HG02885 (cell line): ENCODE data around the gene TIMM17B.

Experiments used
- ATAC-seq: cut with Tn5 transposase; IDR thresholded peaks from one replicate; pipeline ENCODE4 v1.9.1; 2021; ENCODE audit warnings: mild to moderate bottlenecking; ENCODE audit not compliant: unreplicated experiment, poor library complexity

The TIMM17B gene

GRCh38 chrX:48897625-48898306, at the start of gene TIMM17B, which contains the start of gene PQBP1:
TSS of gene TIMM17B (minus strand) at chrX:48897768. CDS start at chrX:48897749, 19 bp downstream.
TSS of gene PQBP1 (plus strand) at chrX:48897930. CDS start at chrX:48898510, 580 bp downstream.
- ATAC-seq = peak; percentile 86

DNA sequence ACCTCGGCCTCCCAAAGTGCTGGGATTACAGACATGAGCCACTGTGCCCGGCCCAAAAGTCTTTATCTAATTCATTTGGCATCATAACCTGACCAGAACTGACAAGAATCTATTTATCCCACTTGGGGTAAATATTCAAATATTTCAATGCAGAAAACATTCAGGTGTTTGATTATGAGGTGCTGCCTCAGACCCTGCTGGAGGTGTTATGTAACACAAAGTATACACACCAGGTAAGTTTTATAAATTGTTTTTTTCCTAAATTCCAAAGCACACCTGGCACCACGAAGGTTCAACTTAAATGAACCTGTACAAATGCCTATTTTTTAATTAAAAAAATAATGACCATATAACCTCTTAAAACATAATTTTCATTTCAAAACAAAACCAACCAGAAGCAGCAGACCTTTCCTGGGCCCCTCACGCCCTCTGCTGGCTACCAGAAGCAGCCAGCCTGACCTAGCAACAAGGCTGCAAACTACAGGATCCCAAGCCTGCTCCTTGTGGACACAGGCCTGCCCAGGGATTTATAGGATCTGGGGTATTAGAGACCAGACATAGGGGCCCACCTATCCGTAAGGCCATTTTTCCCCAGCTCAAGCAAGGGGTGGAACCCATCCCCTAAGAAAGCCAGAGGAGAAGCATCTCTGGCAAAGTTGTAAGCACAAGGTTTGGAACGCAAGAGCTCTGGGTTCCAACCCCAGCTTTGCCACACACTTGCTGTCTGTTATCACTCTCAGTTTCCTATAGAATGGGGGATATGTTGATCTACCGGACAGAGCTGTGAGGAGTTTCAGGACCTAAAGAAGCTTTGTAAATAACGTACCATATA, 48.2 kb upstream of the TIMM17B start:
- ATAC-seq = peak; percentile 66

GRCh38 chrX:48942895-48943294, 45.3 kb upstream of the TIMM17B start:
- ATAC-seq = no peak

DNA sequence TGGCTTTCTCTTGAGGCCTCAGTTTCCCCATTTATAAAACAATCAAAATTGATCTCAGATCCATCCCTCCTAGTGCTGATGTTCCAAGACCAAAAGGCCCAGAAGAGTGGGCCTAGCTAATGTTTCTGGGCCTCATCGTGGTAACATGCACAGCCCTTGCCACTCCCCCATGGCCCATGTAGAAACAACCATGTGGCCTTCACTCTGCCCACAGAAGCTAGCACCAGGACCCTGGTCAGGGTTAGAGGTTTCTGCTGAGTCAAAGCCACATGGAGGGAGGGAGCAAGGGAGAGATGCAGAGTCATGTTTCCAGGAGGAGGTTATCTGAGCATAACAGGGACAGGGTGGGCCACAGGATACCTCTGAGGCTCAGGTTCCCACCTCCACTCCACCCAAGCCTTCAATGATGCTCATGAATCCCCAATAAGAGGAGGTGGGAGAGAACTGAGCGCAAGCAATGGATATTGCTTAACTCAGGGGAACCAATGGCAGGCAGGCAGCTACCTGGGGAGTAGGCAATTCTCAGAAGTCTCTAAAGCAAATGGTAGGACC, 42.9 kb upstream of the TIMM17B start:
- ATAC-seq = no peak

DNA sequence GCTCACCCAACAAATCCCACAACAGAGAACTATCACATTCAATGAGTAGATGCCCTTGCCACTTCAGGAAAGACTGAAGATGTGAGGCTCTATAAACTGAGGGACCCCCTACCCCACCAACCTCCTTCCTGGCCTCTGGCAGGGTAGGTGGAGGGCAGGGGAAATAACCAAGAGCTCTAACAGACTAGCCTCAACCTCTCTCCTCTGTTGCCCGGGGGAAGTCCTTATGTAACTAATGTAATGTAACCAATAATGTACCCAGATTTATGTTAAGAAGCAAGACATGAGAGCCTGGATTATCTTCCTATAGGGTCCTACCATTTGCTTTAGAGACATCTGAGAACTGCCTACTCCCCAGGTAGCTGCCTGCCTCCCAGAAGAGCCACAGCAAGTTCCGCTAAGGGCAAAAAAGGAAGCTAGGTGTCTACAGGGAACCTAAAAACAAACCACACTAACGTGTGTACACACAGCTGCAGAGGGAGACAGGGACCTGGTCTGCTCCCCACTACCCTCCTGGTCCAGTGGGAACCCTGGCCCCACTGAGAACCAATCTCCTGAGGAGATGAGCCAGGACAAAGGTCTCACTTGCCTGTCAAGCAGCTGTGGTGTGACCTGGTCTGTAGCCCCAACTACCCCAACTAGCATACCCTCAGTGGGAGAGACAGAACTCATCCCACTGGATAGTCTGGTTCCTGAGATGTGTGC, 42.1 kb upstream of the TIMM17B start:
- ATAC-seq = no peak

DNA sequence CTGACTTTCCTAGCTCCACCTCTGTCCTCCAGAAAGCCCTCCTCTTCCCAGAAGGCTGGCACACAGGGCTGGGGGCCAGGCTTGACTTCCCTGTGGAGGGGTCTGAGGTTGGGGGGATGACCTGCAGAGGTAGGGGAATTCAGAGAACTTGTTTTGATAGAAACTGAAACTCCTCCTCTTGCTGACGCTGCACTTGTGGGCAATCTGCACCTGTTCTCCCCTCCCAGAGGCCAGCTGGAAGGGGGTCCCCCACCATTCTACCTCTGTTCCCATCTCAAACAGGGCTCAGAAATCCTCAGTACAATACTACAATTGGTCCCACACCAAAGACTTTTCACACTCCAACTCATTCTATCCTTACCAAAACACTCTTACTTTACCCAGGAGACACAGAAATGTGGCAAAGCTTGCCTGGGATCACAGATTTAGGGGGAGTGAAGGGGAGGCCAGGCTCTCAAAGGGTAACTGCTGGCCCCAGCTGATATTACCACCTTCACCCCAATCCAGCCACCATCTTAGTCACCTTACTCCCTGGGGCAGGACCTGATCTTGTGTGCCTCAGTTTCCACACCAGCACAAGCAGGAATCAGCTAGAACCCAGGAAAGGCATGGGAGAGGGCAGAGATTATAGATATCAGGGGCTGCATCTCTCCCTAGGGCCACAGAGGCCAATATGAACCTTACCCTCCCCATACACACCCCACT, 41.3 kb upstream of the TIMM17B start:
- peak; percentile 52 for ATAC-seq

- ATAC-seq = peak; percentile 72
Measured at GRCh38 chrX:48937054-48937907, 39.7 kb upstream of the TIMM17B start.

DNA sequence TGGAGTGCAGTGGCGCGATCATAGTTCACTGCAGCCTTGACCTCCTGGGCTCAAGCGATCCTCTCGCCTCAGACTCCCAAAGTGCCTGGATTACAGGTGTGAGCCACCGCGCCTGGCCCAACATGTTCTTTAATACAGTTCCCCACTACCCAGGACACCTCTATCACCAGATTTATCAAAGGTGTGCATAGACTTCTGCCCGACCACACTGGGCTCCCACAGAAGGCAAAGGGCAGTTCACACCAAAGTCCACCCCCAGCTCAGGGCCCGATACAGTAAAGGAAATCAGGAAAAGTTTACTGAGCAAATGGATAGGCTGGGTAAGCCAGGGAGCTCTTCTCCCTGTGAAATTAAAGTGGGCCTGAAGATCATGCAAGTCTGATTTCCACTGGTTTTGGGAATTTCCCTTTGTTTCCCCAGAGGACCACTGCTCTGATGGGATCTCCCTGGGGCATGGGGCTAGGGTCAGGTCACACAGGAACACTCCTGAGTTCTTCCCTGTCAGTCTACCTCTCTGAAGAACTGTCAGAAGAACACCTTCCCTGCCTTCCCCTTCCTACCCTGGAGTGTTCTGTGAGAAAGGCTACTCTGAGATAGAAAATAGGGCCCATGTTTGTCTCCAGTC, 39.0 kb upstream of the TIMM17B start:
- no peak for ATAC-seq

GRCh38 chrX:48935301-48935670, 37.7 kb upstream of the TIMM17B start:
- no peak for ATAC-seq

DNA sequence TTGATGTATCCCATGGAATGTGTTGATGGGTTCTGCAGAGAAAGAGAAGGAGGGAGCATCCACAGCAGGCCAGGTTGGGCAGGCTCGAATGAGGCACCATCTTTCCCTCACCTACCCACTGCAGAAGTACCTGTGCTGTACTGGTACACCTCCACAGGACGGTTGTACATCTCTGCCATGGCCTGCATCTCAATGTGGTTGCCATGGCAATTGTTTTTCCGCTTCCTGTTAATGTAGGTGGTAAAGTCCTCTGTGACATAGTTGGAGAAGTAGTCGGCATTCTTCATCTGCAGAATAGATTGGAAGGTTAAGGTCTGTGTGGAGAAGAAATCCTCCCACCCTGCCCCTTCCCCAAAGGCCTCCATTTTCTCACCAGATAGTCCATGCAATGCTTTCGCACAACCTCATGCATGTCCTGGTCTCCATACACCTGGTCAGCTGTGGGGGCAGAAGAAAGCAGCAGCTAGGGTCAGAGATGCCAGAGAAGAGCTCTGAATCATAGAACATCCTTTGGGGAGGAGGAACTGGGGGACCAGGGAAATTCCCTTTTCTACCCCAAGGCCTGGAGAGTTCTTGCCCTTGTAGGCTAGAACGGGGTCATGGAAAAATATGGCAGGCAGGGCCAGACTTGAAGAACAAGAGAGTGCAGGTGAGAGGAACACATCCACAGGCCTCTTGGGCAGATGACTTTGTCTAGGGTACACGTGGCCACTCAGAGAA, 37.2 kb upstream of the TIMM17B start:
- no peak for ATAC-seq

- no peak for ATAC-seq
Measured at GRCh38 chrX:48933757-48934156, 36.2 kb upstream of the TIMM17B start.

GRCh38 chrX:48927736-48928382, 30.3 kb upstream of the TIMM17B start:
- ATAC-seq = no peak

GRCh38 chrX:48927123-48927522, 29.6 kb upstream of the TIMM17B start:
- no peak for ATAC-seq

DNA sequence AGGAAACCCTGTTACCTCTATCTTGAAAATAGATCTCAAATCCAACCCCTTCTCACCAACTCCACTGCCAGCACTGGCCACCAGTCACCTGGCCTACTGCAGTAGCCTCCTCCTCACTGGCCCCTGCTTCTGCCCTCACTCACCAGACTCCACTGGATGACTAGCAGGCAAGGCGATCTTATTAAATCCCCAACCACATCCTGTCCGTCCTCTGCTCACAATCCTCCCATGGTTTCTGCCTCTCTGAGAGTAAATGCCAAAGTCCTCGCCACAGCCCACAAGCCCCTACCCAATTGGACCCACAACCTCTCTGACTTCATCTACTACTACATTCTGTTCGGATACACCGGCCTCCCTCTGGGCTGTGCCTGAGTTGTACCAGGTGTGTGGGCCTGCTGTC, 26.7 kb upstream of the TIMM17B start:
- no peak for ATAC-seq

- no peak for ATAC-seq
Measured at GRCh38 chrX:48923771-48924170, 26.2 kb upstream of the TIMM17B start.

DNA sequence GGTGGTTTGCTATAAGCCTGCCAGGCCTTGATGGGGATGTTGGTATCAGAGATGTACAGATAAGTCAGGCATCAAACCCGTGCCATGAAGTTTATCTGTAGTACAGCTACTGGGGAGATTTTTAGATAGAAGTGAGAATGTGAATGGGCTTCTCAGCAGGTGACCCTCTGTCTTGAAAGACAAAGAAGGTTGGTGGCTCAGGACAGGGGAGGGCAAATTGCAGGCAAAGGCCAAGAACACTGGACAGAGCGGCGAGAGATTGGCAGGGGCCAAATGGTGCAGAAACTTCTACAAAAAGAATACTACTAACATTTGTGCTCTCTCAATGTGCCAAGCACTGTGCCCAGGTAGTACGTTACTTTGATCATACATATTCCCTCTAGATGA, 23.1 kb upstream of the TIMM17B start:
- ATAC-seq = no peak

DNA sequence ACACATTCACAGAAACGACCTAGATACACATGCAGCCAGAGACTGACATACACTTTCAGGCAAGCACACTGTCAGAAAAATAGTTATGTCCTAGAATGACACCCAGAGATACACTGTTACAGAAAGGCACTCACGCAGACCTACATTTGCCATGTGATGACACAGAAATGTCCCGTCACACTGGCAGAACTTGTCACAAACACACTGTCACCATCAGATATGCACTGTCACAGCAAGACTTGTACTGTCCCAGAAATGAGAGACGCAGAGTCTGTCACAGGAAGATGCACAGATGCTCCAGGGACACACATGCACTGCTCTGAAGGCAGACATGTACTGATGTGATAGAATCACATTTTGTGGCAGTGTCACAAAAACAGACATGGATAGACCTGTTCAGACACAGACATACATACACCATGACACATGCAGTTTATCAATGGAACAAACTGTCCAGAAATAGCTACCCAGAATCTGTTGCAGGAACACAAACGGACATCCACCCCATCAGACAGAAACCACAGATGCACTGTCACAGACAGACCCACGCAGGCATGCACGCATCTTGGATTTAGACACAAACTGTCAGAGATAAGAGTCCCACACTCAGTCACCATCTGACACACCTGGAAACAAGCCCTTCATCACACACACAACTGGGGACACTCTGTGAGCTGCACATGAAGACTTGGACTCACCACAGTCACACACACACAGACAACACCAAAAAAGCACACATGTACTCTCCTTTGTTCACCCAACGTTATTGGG, 22.6 kb upstream of the TIMM17B start:
- no peak for ATAC-seq
